Activated CD4-positive, alpha-beta T cell treated with anti-CD3 and anti-CD28 coated beads, Interleukin-2, amount 50 U/mL, for 1 hour (primary cell): Measurements from ENCODE around the gene PACSIN2.
"Not testable (repeated sequence)": the region's sequence is repeated elsewhere in the genome, so short reads cannot be mapped to it uniquely, and the experiment has no call there.

Experiments
- DNase-seq: peaks from one replicate; pipeline ENCODE4 v3.0.0-alpha.2; 2020

The PACSIN2 gene

GRCh38 chr22:42922374-42923191 lies 92.4 kb downstream of the PACSIN2 start:
- DNase-seq = no peak

GRCh38 chr22:42920101-42920820 lies 94.7 kb downstream of the PACSIN2 start:
- no peak for DNase-seq

GRCh38 chr22:42919199-42919598 lies 95.8 kb downstream of the PACSIN2 start:
- no peak for DNase-seq

- DNase-seq = no peak
Measured at GRCh38 chr22:42918500-42918899, 96.4 kb downstream of the PACSIN2 start.

GRCh38 chr22:42917358-42917757 lies 97.6 kb downstream of the PACSIN2 start:
- not testable (repeated sequence) for DNase-seq

GRCh38 chr22:42915980-42916765 lies 98.8 kb downstream of the PACSIN2 start:
- no peak for DNase-seq

GRCh38 chr22:42914511-42915076 lies 100.4 kb downstream of the PACSIN2 start:
- DNase-seq = no peak

GRCh38 chr22:42913874-42914510 lies 101.0 kb downstream of the PACSIN2 start:
- DNase-seq = no peak

- DNase-seq = no peak
Measured at GRCh38 chr22:42912059-42912458, 102.9 kb downstream of the PACSIN2 start.

GRCh38 chr22:42910221-42910942 lies 104.6 kb downstream of the PACSIN2 start:
- no peak for DNase-seq

- DNase-seq = no peak
Measured at GRCh38 chr22:42909363-42910058, 105.4 kb downstream of the PACSIN2 start.

- no peak for DNase-seq
Measured at GRCh38 chr22:42908374-42908746, 106.6 kb downstream of the PACSIN2 start.

GRCh38 chr22:42907404-42908373 lies 107.3 kb downstream of the PACSIN2 start:
- no peak for DNase-seq

GRCh38 chr22:42906605-42907348 lies 108.2 kb downstream of the PACSIN2 start:
- DNase-seq = no peak

- no peak for DNase-seq
Measured at GRCh38 chr22:42905702-42906183, 109.2 kb downstream of the PACSIN2 start.

- DNase-seq = no peak
Measured at GRCh38 chr22:42905217-42905616, 109.7 kb downstream of the PACSIN2 start.

- no peak for DNase-seq
Measured at GRCh38 chr22:42904050-42904449, 110.9 kb downstream of the PACSIN2 start.

- DNase-seq = no peak
Measured at GRCh38 chr22:42902875-42903510, 112.0 kb downstream of the PACSIN2 start.
